DOHH2 (cell line): Measurements from ENCODE around the gene ANKRD34A.

Experiments
- H3F3A ChIP-seq: fragments of 200-600 bp; sonication (generic), shearing (Covaris generic); 2 replicates; pipeline ENCODE4 v1.6.0; 2016; ENCODE audit warnings: antibody characterized with exemption, mild to moderate bottlenecking; ENCODE audit not compliant: control insufficient read depth, insufficient read depth
- H3K27ac ChIP-seq: fragments of 200-600 bp; sonication (generic); 2 replicates; pipeline ENCODE4 v1.5.1; 2014; ENCODE audit warnings: low read depth, mild to moderate bottlenecking, low read length, moderate library complexity
- H3K27me3 ChIP-seq: fragments of 200-600 bp; sonication (generic); 2 replicates; pipeline ENCODE4 v1.6.1; 2014; ENCODE audit warnings: mild to moderate bottlenecking, low read length, mixed read lengths; ENCODE audit not compliant: control insufficient read depth
- H3K36me3 ChIP-seq: fragments of 200-600 bp; sonication (generic); 2 replicates; pipeline ENCODE4 v1.6.1; 2014; ENCODE audit warnings: mild to moderate bottlenecking, low read length, moderate library complexity, mixed read lengths; ENCODE audit not compliant: control insufficient read depth
- H3K4me1 ChIP-seq: fragments of 200-600 bp; sonication (generic); 2 replicates; pipeline ENCODE4 v1.6.1; 2014; ENCODE audit warnings: mild to moderate bottlenecking, low read length, mixed read lengths; ENCODE audit not compliant: control insufficient read depth
- H3K4me2 ChIP-seq: fragments of 200-600 bp; sonication (generic); 2 replicates; pipeline ENCODE4 v1.6.0; 2014; ENCODE audit warnings: mild to moderate bottlenecking, low read length, moderate library complexity
- H3K4me3 ChIP-seq: fragments of 200-600 bp; sonication (generic); 2 replicates; pipeline ENCODE4 v1.5.1; 2014; ENCODE audit warnings: mild to moderate bottlenecking, low read length, mixed read lengths
- H3K79me2 ChIP-seq: fragments of 200-600 bp; sonication (generic); 2 replicates; pipeline ENCODE4 v1.6.1; 2014; ENCODE audit warnings: mild to moderate bottlenecking, low read length, mixed read lengths; ENCODE audit not compliant: control insufficient read depth
- H3K9me2 ChIP-seq: fragments of 200-600 bp; sonication (generic); replicated peaks from 2 replicates; pipeline ENCODE4 v1.6.1; 2014; ENCODE audit warnings: mild to moderate bottlenecking, low read length, mixed read lengths; ENCODE audit not compliant: control insufficient read depth
- H3K9me3 ChIP-seq: fragments of 200-600 bp; sonication (generic); 2 replicates; pipeline ENCODE4 v1.6.1; 2014; ENCODE audit warnings: antibody characterized with exemption, low read length, mixed read lengths; ENCODE audit not compliant: control insufficient read depth, insufficient read depth
- H4K20me1 ChIP-seq: fragments of 200-600 bp; sonication (generic); 2 replicates; pipeline ENCODE4 v1.6.0; 2014; ENCODE audit warnings: low read depth, mild to moderate bottlenecking, antibody characterized with exemption, low read length, moderate library complexity; ENCODE audit not compliant: control insufficient read depth, insufficient read depth
- EZH2phosphoT487 ChIP-seq: fragments of 200-600 bp; sonication (generic); IDR thresholded peaks from 2 replicates; pipeline ENCODE4 v1.6.1; 2017; ENCODE audit warnings: borderline replicate concordance, mild to moderate bottlenecking, antibody characterized with exemption, low read length, moderate library complexity, mixed read lengths
- TF ChIP-seq, protein P1 (sequence below): fragments of 200-600 bp; sonication (generic); IDR thresholded peaks from one replicate; pipeline ENCODE4 v1.5.1; 2014; ENCODE audit warnings: antibody characterized with exemption, mild to moderate bottlenecking, low read depth, low read length; ENCODE audit not compliant: poor library complexity, severe bottlenecking

Gene ANKRD34A

DNA sequence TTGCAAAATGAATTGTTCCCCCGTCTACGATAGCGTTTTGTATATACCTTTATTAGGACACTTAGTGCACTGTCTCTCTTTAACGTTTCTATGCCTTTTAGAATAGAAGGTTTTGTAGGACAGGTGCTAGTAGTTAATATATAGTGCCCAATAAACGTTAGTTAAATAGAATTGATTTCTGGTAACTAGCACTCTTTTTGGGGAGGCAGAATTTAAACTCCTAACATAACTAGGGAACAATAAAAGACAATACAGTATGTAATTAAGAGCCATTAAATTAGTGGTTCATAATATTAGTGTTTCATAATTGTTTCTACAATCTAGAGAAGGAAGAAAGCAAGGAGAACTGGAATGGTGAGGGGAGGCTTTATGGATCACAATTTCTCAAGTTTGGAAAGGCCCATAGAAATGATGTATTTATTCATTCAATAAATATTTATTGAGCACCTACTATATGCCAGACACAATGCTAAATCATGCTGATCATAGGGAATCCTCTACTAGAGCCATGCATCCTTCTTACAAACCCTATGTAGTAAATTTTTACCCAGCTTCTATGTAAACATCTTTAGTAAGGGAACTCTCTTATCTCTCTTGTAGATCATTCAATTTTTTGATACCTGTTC is 857 bp upstream of the ANKRD34A start:
- Histone ChIP-seq H3K36me3 (peaks cover 7% of the 10 kb centered on the region), H3K9me3 (no peaks in the 10 kb centered on the region; the same call in 1 of the 2 replicates), H3K4me2 (peak overlapping the region; percentile 98), H3K27me3 (no peaks in the 10 kb centered on the region), H3K79me2 (peaks cover 27% of the 10 kb centered on the region), H4K20me1 (no peaks in the 10 kb centered on the region), H3F3A (peaks cover 8% of the 10 kb centered on the region; the same call in 1 of the 2 replicates), H3K9me2 (no peaks in the 10 kb centered on the region), H3K4me1 (peaks cover 43% of the 10 kb centered on the region), H3K27ac (peak overlapping the region; percentile 11; the same call in 1 of the 2 replicates), H3K4me3 (peak overlapping the region; percentile 81)
- TF ChIP-seq EZH2phosphoT487, result no peak
- TF ChIP-seq, protein P1, sequence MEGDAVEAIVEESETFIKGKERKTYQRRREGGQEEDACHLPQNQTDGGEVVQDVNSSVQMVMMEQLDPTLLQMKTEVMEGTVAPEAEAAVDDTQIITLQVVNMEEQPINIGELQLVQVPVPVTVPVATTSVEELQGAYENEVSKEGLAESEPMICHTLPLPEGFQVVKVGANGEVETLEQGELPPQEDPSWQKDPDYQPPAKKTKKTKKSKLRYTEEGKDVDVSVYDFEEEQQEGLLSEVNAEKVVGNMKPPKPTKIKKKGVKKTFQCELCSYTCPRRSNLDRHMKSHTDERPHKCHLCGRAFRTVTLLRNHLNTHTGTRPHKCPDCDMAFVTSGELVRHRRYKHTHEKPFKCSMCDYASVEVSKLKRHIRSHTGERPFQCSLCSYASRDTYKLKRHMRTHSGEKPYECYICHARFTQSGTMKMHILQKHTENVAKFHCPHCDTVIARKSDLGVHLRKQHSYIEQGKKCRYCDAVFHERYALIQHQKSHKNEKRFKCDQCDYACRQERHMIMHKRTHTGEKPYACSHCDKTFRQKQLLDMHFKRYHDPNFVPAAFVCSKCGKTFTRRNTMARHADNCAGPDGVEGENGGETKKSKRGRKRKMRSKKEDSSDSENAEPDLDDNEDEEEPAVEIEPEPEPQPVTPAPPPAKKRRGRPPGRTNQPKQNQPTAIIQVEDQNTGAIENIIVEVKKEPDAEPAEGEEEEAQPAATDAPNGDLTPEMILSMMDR, result no peak

DNA sequence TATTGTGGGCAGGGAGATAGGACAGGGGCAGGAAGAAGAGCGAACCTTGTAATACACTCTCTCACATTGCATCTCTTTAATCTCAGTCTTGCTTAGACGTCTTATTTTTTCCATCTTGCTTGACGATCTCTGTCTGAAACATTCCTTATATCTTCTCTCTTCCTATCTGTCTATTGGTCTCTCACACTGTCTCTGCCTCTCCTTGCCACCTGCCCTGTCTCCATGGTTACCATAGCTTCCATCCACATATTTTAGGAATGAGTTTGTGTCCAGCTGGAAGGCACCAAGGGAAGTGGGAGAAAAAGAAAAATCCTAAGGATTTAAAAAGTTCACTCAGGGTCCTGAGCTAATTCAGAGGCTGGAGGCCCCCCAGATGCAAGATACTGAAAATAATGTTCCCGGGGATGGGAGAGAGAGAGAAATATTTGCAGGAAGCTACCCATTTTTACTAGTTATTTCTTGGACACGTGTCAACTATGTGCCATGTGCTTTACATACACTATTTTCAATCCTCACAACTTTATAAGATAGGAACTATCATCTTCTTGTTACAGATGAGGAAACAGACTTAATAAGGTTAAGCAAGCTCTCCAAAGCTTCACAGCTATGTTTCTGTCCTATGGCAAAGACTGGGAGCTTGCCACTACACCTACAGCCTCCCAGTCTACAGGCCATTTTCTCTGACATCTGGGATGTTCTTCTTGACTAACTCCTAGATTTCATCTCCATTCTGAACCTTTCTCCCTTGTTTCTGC is 933 bp downstream of the ANKRD34A start:
- no peak for TF ChIP-seq EZH2phosphoT487
- TF ChIP-seq, protein P1, result no peak
- Histone ChIP-seq H3F3A (peaks cover 25% of the 10 kb centered on the region), H3K4me2 (peak overlapping the region; percentile 98), H3K36me3 (peaks cover 7% of the 10 kb centered on the region), H3K4me1 (peaks cover 61% of the 10 kb centered on the region), H3K79me2 (peaks cover 27% of the 10 kb centered on the region), H3K9me3 (no peaks in the 10 kb centered on the region; the same call in 1 of the 2 replicates), H3K9me2 (no peaks in the 10 kb centered on the region), H3K4me3 (peak overlapping the region; percentile 81), H4K20me1 (no peaks in the 10 kb centered on the region), H3K27ac (peak overlapping the region; percentile 66), H3K27me3 (no peaks in the 10 kb centered on the region)

DNA sequence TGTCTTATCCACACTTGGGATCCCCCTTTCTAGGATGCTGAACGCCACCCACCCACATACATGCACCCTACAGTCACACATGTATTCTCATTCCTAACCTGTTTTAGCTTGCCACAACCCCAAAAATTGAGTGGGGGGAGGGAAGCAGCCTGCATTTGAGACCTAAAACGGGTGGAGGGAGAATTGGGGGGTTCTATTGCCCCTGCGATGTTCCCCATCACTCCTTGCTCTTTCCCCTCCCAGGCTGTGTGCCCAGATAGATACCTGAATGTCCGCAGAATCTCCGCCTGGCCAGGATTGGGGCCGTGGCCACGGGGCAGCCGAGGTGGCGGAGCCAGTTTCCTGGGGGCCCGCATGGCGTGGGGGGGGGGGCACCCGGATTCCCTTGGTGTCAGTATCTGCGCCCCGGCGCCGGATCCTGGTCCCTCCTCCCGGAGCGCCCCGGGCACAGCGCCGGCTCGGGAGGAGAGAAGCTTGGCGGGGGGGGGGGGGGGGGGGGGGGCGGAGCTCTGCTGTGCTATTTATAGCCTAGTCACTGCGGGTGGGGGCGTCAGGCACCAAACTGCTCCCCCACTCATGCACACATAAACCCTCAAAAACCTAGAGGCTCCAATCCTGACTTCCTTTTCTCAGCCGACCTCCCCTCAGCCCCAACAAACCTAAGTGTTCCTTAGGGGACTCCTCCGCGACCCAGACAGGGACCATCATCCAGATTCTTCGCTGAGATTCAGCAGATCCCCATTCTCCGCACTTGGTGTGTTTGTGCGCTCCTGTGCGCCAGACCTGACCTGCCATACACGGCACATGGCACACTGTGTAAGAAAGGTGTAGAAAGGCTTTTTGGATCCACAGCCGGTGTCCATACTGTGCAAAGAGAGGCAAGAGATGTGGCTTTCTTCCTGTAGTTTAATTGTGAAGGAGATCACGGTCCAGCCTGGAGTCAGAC is 1.9 kb downstream of the ANKRD34A start:
- H3K4me2 ChIP-seq, result peak overlapping the region; percentile 98
- no peaks in the 10 kb centered on the region for H3K9me3 ChIP-seq
- peaks cover 66% of the 10 kb centered on the region for H3K4me1 ChIP-seq
- no peaks in the 10 kb centered on the region for H4K20me1 ChIP-seq
- no peaks in the 10 kb centered on the region for H3K27me3 ChIP-seq
- peak overlapping the region; percentile 66 for H3K27ac ChIP-seq
- peaks cover 3% of the 10 kb centered on the region for H3K36me3 ChIP-seq
- no peaks in the 10 kb centered on the region for H3K9me2 ChIP-seq
- no peak for TF ChIP-seq EZH2phosphoT487
- TF ChIP-seq, protein P1, result no peak
- H3F3A ChIP-seq, result peaks cover 28% of the 10 kb centered on the region
- peak overlapping the region; percentile 81 for H3K4me3 ChIP-seq
- H3K79me2 ChIP-seq, result peaks cover 25% of the 10 kb centered on the region
